Esophagus muscularis mucosa (tissue), 4 donors: ENCODE results near the gene TRIM50. TPM values are rescaled to one million over a fixed set of nuclear protein-coding genes. Genes with fewer than 3 reads are reported as not detected.

ENCODE experiments used
- DNase-seq: peaks from one replicate; pipeline ENCODE4 v3.0.0-alpha.2; 2017; ENCODE audit errors: extremely low spot score
- H3K27ac ChIP-seq, 4 donors: fragments of 200-600 bp; sonication (generic); replicated peaks in 1 of 4; 1 replicate in 3 of 4; 2 replicates in 1 of 4; pipeline ENCODE4 v1.5.1; 2016 to 2019; ENCODE audit warnings: mild to moderate bottlenecking in 1 of 4
- H3K27me3 ChIP-seq, 4 donors: fragments of 200-600 bp; sonication (generic); one replicate each; pipeline versions ENCODE4 v1.5.1 to v1.6.0; 2016 to 2019
- H3K36me3 ChIP-seq, 4 donors: fragments of 200-600 bp; sonication (generic); one replicate each; pipeline ENCODE4 v1.5.1; 2016 to 2019
- H3K4me1 ChIP-seq, 4 donors: fragments of 200-600 bp; sonication (generic); one replicate each; pipeline ENCODE4 v1.5.1; 2016 to 2019
- H3K4me3 ChIP-seq, 4 donors: fragments of 200-600 bp; sonication (generic); 1 replicate in 2 of 4; 2 replicates in 2 of 4; pipeline ENCODE4 v1.5.1; 2016 to 2019; ENCODE audit warnings: mild to moderate bottlenecking in 4 of 4, moderate library complexity in 1 of 4
- H3K9me3 ChIP-seq, 4 donors: fragments of 200-600 bp; sonication (generic); 1 replicate in 3 of 4; 2 replicates in 1 of 4; pipeline ENCODE4 v1.5.1; 2016 to 2019
- CTCF ChIP-seq, 3 experiments: fragments of 200-600 bp in 2 of 3; fragments of 450-650 bp in 1 of 3; sonication (generic) in 2 of 3; IDR thresholded peaks; one replicate each; pipeline ENCODE4 v1.5.1; 2017 to 2019; ENCODE audit warnings: antibody characterized with exemption in 3 of 3, mild to moderate bottlenecking in 2 of 3, moderate library complexity in 1 of 3
- EP300 ChIP-seq: sonication (generic); formaldehyde crosslinking; IDR thresholded peaks from one replicate; pipeline ENCODE4 v1.6.1; 2017; ENCODE audit warnings: antibody characterized with exemption
- POLR2A ChIP-seq: fragments of 450-650 bp; IDR thresholded peaks from one replicate; pipeline ENCODE4 v1.6.1; 2017; ENCODE audit warnings: antibody characterized with exemption, moderate library complexity, mild to moderate bottlenecking, low read depth
- POLR2AphosphoS5 ChIP-seq, 2 donors: sonication (generic); formaldehyde crosslinking; IDR thresholded peaks; one replicate each; pipeline ENCODE4 v1.6.1; 2017; ENCODE audit warnings: antibody characterized with exemption in 2 of 2
- WGBS: methylation state at CpG from one replicate; pipeline ENCODE4 v1.1.5; 2018; 5-methylcytosine and 5-hydroxymethylcytosine counted together
- intact Hi-C: fragments of 100-400 bp; cut with DNase I; formaldehyde crosslinking; loops from one replicate; pipeline ENCODE4 v1.15.1; 2023
- total RNA-seq, 4 donors: library from RNA; depleted of rRNA; stranded (reverse); fragments of >200 nt; gene quantifications; one replicate each; pipeline versions ENCODE4 v1.1.0 to v1.2.1, GENCODE V29; 2016

The TRIM50 gene
- total RNA-seq, 4 donors from 2014 or later = 0.39 to 0.42 TPM; not detected in 2

GRCh38 chr7:73351447-73352167 is 23.7 kb upstream of the TRIM50 start:
- Histone ChIP-seq H3K4me3 (no peak overlapping the region), H3K4me1 (no peaks in the 10 kb centered on the region), H3K27me3 (peaks cover 0 to 7% (median 0%) of the 10 kb centered on the region in 4 donors), H3K9me3 (peaks cover 0 to 10% (median 3%) of the 10 kb centered on the region in 4 donors), H3K27ac (no peak overlapping the region), H3K36me3 (no peaks in the 10 kb centered on the region)
- no peak for TF ChIP-seq EP300
- no peak for TF ChIP-seq POLR2AphosphoS5 (IDR thresholded peaks at IDR 0.05)
- TF ChIP-seq POLR2A = no peak
- TF ChIP-seq CTCF (IDR thresholded peaks at IDR 0.05) = no peak
- no peak for DNase-seq
- 77% methylated on average over 6 of the region's 6 CpGs for WGBS
- intact Hi-C loops = no loop called here

GRCh38 chr7:73350306-73351068 is 22.6 kb upstream of the TRIM50 start:
- 68% methylated on average over 9 of the region's 12 CpGs for WGBS
- H3K27ac ChIP-seq = no peak overlapping the region
- H3K36me3 ChIP-seq = no peaks in the 10 kb centered on the region
- DNase-seq = no peak
- no peaks in the 10 kb centered on the region for H3K4me1 ChIP-seq
- intact Hi-C loops = no loop called here
- peaks cover 0 to 10% (median 3%) of the 10 kb centered on the region in 4 donors for H3K9me3 ChIP-seq
- H3K4me3 ChIP-seq = no peak overlapping the region
- peaks cover 0 to 13% (median 0%) of the 10 kb centered on the region in 4 donors for H3K27me3 ChIP-seq
- TF ChIP-seq POLR2AphosphoS5 (IDR thresholded peaks at IDR 0.05) (no peak), CTCF (IDR thresholded peaks at IDR 0.05) (no peak), EP300 (no peak), POLR2A (no peak)

- no peak overlapping the region for H3K4me3 ChIP-seq
- peaks cover 0 to 13% (median 0%) of the 10 kb centered on the region in 4 donors for H3K27me3 ChIP-seq
- TF ChIP-seq POLR2A (no peak), EP300 (no peak), CTCF (IDR thresholded peaks at IDR 0.05) (no peak), POLR2AphosphoS5 (IDR thresholded peaks at IDR 0.05) (no peak)
- H3K4me1 ChIP-seq = no peaks in the 10 kb centered on the region
- H3K9me3 ChIP-seq = peaks cover 0 to 10% (median 3%) of the 10 kb centered on the region in 4 donors
- no peak overlapping the region for H3K27ac ChIP-seq
- H3K36me3 ChIP-seq = no peaks in the 10 kb centered on the region
- intact Hi-C loops = no loop called here
- WGBS = 79% methylated on average over 6 of the region's 6 CpGs
- DNase-seq = no peak
Observed at GRCh38 chr7:73349763-73350162, 21.9 kb upstream of the TRIM50 start.

GRCh38 chr7:73345951-73346350 is 18.1 kb upstream of the TRIM50 start:
- no peaks in the 10 kb centered on the region for H3K9me3 ChIP-seq
- intact Hi-C loops = no loop called here
- no peak for DNase-seq
- WGBS = 73% methylated on average over 8 of the region's 8 CpGs
- peaks cover 0 to 7% (median 6%) of the 10 kb centered on the region in 4 donors for H3K4me1 ChIP-seq
- TF ChIP-seq CTCF (IDR thresholded peaks at IDR 0.05) = no peak
- TF ChIP-seq POLR2A = no peak
- no peak for TF ChIP-seq EP300
- no peak for TF ChIP-seq POLR2AphosphoS5 (IDR thresholded peaks at IDR 0.05)
- H3K4me3 ChIP-seq = no peak overlapping the region
- no peaks in the 10 kb centered on the region for H3K36me3 ChIP-seq
- peaks cover 0 to 13% (median 0%) of the 10 kb centered on the region in 4 donors for H3K27me3 ChIP-seq
- no peak overlapping the region for H3K27ac ChIP-seq
